Fibroblast of lung (primary cell): ENCODE measurements around the gene SENP2.

Source experiments
- CTCF ChIP-seq, 2 donors: IDR thresholded peaks in 1 of 2; conservative IDR thresholded peaks in 1 of 2; 1 replicate in 1 of 2; 2 replicates in 1 of 2; pipeline ENCODE4 v1.5.1; 2011 to 2012; ENCODE audit warnings: low read length in 2 of 2, control low read depth in 1 of 2, inconsistent platforms in 1 of 2, low read depth in 1 of 2, mild to moderate bottlenecking in 1 of 2
- EZH2 ChIP-seq: IDR thresholded peaks from 2 replicates; pipeline ENCODE4 v1.5.1; 2012; ENCODE audit warnings: low read length, control low read depth, mild to moderate bottlenecking; ENCODE audit errors: missing control alignments

GRCh38 chr3:185658504-185658912, 72.4 kb downstream of the SENP2 start:
- no peak for TF ChIP-seq CTCF (conservative IDR thresholded peaks at IDR 0.05 in 1 of 2, IDR thresholded peaks at IDR 0.05 in 1 of 2; ENCODE audit: low read depth in 1 of 2, low read length in 2 of 2)
- no peak for TF ChIP-seq EZH2
